ENCODE results near the gene TRAM2.
"Not testable (repeated sequence)": the region's sequence is repeated elsewhere in the genome, so short reads cannot be mapped to it uniquely, and the experiment has no call there.

Gene TRAM2

DNA sequence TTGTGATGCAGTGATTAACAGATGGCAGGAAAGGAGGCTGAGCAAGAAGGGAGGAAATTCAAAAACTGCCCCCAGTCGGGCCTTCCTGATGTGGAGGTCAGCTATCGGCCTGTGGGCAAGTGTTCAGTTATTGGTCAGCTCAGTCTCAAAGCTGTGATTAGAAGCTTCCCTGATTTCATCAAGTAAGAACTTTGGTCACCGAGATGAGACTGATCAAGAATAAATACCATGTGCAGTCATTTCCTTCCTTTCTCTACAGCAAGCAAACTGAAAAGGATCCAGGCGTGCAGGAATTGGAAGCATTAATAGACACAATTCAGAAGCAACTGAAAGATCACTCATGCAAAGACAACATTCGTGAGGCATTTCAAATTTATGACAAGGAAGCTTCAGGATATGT is 87.0 kb downstream of the TRAM2 start:
- TF ChIP-seq POLR2AphosphoS5 (IDR thresholded peaks at IDR 0.05; ENCODE audit: low read depth, low read length) (no peak), POLR2A (IDR thresholded peaks at IDR 0.05; ENCODE audit: low read depth, low read length) (no peak), TAF1 (IDR thresholded peaks at IDR 0.05; ENCODE audit: borderline replicate concordance, low read depth, low read length) (no peak)
- FAIRE-seq (peak; percentile 17), DNase-seq (ENCODE audit: insufficient read length) (no peak)

DNA sequence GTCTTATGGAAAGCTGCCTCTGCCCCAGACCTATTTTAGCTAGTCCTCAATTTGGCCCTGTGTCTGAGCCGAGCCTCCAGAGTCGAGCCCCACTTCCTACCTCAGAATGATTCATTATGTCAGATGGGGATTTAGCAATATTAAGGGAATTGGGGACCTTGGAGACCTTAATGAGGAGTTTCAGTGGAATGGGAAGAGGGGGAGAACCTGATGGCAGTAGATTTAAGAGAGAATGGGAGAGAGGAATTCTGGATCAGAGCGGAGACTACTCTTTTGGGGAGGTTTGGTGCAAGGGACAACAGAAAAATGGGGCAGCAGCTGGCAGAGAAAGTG is 93.2 kb downstream of the TRAM2 start:
- DNase-seq (ENCODE audit: insufficient read length) (no peak), FAIRE-seq (no peak)
- TF ChIP-seq POLR2AphosphoS5 (IDR thresholded peaks at IDR 0.05; ENCODE audit: low read depth, low read length), result no peak
- TF ChIP-seq TAF1 (IDR thresholded peaks at IDR 0.05; ENCODE audit: borderline replicate concordance, low read depth, low read length), result no peak
- TF ChIP-seq POLR2A (IDR thresholded peaks at IDR 0.05; ENCODE audit: low read depth, low read length), result no peak

DNA sequence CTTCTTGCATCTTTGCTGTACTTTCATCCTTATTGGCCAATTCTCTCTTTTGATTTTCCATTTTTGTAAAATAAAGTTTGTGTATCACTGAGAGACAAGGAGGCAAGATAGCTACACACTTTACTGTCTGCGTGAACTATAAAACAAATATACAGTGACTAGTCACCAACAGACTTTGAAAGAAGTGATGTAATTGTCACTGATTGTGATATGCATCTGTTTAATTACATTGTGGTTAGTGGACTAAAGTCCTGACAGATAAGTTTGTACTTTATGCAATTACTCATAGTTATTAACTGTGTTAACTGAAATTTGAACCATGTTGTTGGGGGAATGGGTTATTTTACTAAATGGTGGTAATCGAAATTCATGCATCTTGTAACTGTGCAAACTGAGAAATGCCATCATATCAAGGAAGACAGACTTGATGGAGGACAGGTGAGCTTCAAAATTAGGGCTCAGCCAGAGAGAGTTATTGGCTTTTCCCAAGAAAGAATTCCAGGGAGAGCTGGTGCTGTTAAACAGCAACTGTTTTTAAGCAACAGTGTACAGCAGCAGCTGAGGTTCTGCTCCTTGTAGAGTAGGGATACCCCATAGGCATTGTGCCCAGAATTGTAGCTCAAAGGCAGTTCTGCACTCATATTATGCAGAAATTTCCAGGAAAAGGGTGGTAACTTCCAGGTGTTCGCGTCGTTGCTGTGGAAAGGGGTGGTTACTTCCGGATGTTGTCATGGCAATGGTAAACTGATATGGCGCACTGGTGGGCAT is 93.8 kb downstream of the TRAM2 start:
- no peak for DNase-seq (ENCODE audit: insufficient read length)
- FAIRE-seq, result peak; percentile 67
- no peak for TF ChIP-seq POLR2A (IDR thresholded peaks at IDR 0.05; ENCODE audit: low read depth, low read length)
- TF ChIP-seq TAF1 (IDR thresholded peaks at IDR 0.05; ENCODE audit: borderline replicate concordance, low read depth, low read length), result no peak
- TF ChIP-seq POLR2AphosphoS5 (IDR thresholded peaks at IDR 0.05; ENCODE audit: low read depth, low read length), result no peak

DNA sequence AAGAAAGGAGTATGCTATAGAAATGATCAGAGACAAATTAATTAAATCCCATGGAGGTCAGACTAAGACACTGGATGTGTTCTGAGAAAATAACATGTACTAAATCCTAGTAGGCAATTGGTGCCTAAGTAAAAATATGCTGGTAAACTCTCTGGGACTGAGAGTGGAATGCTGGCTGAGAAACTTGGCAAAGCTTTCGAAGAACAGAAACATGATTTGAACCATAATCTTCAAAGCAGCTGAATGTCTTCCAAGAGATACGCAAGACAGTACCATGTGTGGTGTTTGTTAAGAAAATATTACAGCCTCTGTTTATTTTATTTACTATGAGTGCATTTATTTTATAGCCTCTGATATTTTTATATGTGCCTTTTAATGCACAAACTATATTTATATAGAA is 101.6 kb downstream of the TRAM2 start:
- TF ChIP-seq TAF1 (IDR thresholded peaks at IDR 0.05; ENCODE audit: borderline replicate concordance, low read depth, low read length), result no peak
- no peak for TF ChIP-seq POLR2A (IDR thresholded peaks at IDR 0.05; ENCODE audit: low read depth, low read length)
- TF ChIP-seq POLR2AphosphoS5 (IDR thresholded peaks at IDR 0.05; ENCODE audit: low read depth, low read length), result no peak
- no peak for FAIRE-seq
- no peak for DNase-seq (ENCODE audit: insufficient read length)

DNA sequence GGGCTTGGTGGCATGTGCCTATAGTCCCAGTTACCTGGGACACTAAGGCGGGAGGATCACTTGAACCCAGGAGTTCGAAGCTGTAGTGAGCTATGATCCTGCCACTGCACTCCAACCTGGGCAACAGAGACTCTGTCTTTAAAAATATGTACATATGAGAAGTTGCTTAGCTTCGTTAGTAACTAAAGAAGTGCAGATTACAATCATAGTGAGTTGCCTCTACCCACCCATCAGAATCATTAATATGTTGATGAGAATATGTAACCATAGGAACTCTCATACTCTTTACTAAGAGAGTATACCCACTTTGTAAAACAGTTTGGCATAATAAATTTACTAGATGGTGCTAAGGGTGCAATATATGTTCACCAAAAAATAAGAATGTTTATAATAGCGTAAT is 102.7 kb downstream of the TRAM2 start:
- DNase-seq (ENCODE audit: insufficient read length), result no peak
- TF ChIP-seq POLR2A (IDR thresholded peaks at IDR 0.05; ENCODE audit: low read depth, low read length) (no peak), TAF1 (IDR thresholded peaks at IDR 0.05; ENCODE audit: borderline replicate concordance, low read depth, low read length) (no peak), POLR2AphosphoS5 (IDR thresholded peaks at IDR 0.05; ENCODE audit: low read depth, low read length) (no peak)
- no peak for FAIRE-seq

DNA sequence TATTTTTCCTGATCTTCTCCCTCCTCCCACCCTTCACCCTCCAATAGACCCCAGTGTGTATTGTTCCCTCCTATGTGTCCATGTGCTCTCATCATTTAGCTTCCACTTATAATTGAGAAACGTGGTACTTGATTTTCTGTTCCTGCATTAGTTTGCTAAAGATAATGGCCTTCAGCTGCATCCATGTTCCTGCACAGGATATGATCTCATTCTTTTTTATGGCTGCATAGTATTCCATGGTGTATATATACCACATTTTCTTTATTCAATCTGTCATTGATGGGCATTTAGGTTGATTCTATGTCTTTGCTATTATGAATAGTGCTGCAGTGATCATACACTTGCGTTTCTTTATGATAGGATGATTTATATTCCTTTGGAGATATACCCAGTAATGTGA is 115.7 kb downstream of the TRAM2 start:
- not testable (repeated sequence) for FAIRE-seq; DNase-seq (ENCODE audit: insufficient read length)

DNA sequence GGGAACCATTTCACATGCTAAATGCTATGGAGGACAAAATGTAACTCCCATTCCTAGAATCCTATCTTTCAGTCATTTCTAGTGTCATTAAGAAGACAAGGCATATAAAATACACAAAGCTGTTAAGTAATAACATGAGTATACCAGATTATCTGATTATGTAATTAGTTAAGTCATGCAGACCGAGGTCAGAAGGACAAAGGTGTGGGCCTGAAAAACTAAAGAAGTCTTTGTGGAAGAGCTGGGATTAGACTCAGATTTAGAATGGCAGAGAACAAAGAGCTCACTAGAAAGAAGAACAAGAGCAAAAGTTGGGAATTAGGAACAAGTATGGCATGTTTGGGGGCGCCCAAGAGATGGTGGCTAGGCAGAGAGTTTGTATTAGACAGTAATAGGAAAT is 119.8 kb downstream of the TRAM2 start:
- DNase-seq (ENCODE audit: insufficient read length) (no peak), FAIRE-seq (no peak)
- TF ChIP-seq POLR2AphosphoS5 (IDR thresholded peaks at IDR 0.05; ENCODE audit: low read depth, low read length) (no peak), POLR2A (IDR thresholded peaks at IDR 0.05; ENCODE audit: low read depth, low read length) (no peak), TAF1 (IDR thresholded peaks at IDR 0.05; ENCODE audit: borderline replicate concordance, low read depth, low read length) (no peak)

DNA sequence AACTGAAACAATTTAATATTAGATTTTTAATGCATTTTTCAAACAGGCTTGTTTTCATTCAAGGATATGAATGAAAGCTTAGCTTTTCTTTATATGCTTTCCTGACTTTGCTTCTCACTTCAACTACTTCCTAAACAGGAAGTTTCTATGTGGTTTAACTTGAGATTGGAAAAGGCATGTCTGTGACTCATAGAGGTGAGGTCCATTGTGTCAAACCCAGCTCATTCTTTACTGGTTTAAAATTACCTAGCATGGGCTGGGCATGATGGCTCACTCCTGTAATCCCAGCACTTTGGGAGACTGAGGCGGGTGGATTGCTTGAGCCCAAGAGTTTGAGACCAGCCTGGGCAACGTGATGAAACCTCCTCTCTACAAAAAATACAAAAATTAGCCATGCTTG is 122.3 kb downstream of the TRAM2 start:
- TF ChIP-seq TAF1 (IDR thresholded peaks at IDR 0.05; ENCODE audit: borderline replicate concordance, low read depth, low read length), result no peak
- TF ChIP-seq POLR2AphosphoS5 (IDR thresholded peaks at IDR 0.05; ENCODE audit: low read depth, low read length), result no peak
- DNase-seq (ENCODE audit: insufficient read length) (no peak), FAIRE-seq (no peak)
